SH-SY5Y (cell line): ENCODE measurements around the gene HAPSTR1.

Experiments used
- GATA2 ChIP-seq: IDR thresholded peaks from 2 replicates; pipeline ENCODE4 v1.6.1; 2011; ENCODE audit warnings: mild to moderate bottlenecking, low read depth, low read length
- GATA3 ChIP-seq: IDR thresholded peaks from 2 replicates; pipeline ENCODE4 v1.6.1; 2011; ENCODE audit warnings: low read depth, mild to moderate bottlenecking, low read length, moderate library complexity

GRCh38 chr16:9053006-9053601 lies 38.3 kb upstream of the HAPSTR1 start:
- TF ChIP-seq GATA2 (no peak), GATA3 (no peak)
